HG02943 (cell line): ENCODE measurements around the gene EMX2.
"Not testable (repeated sequence)": the region's sequence is repeated elsewhere in the genome, so short reads cannot be mapped to it uniquely, and the experiment has no call there.

Experiments used
- ATAC-seq: cut with Tn5 transposase; IDR thresholded peaks from one replicate; pipeline ENCODE4 v1.9.1; 2021; ENCODE audit warnings: mild to moderate bottlenecking, low read depth, moderate library complexity; ENCODE audit not compliant: unreplicated experiment

EMX2 gene

GRCh38 chr10:117554241-117554814, 11.8 kb downstream of the EMX2 start:
- ATAC-seq = no peak

- no peak for ATAC-seq
These were observed 12.5 kb downstream of the EMX2 start for GRCh38 chr10:117555017-117555416.

- ATAC-seq = no peak
These were observed 13.3 kb downstream of the EMX2 start for GRCh38 chr10:117555863-117556262.

GRCh38 chr10:117556356-117556755, 13.8 kb downstream of the EMX2 start:
- ATAC-seq = no peak

- no peak for ATAC-seq
These were observed 17.2 kb downstream of the EMX2 start for GRCh38 chr10:117559712-117560111.

GRCh38 chr10:117560942-117561341, 18.4 kb downstream of the EMX2 start:
- ATAC-seq = no peak

GRCh38 chr10:117562220-117562619, 19.7 kb downstream of the EMX2 start:
- no peak for ATAC-seq

GRCh38 chr10:117562896-117563737, 20.6 kb downstream of the EMX2 start:
- no peak for ATAC-seq

GRCh38 chr10:117563780-117564179, 21.2 kb downstream of the EMX2 start:
- ATAC-seq = no peak

GRCh38 chr10:117565068-117565467, 22.5 kb downstream of the EMX2 start:
- no peak for ATAC-seq

GRCh38 chr10:117568334-117568733, 25.8 kb downstream of the EMX2 start:
- no peak for ATAC-seq

GRCh38 chr10:117569610-117570390, 27.3 kb downstream of the EMX2 start:
- no peak for ATAC-seq

- no peak for ATAC-seq
These were observed 28.3 kb downstream of the EMX2 start for GRCh38 chr10:117570880-117571279.

GRCh38 chr10:117574498-117575146, 32.1 kb downstream of the EMX2 start:
- no peak for ATAC-seq

GRCh38 chr10:117578490-117578889, 35.9 kb downstream of the EMX2 start:
- ATAC-seq = no peak

GRCh38 chr10:117578999-117579590, 36.5 kb downstream of the EMX2 start:
- no peak for ATAC-seq

GRCh38 chr10:117581961-117582360, 39.4 kb downstream of the EMX2 start:
- ATAC-seq = no peak

- ATAC-seq = not testable (repeated sequence)
These were observed 42.3 kb downstream of the EMX2 start for GRCh38 chr10:117584831-117585230.

- ATAC-seq = no peak
These were observed 44.5 kb downstream of the EMX2 start for GRCh38 chr10:117587036-117587435.

GRCh38 chr10:117590101-117590875, 47.7 kb downstream of the EMX2 start:
- ATAC-seq = no peak
